Upper lobe of left lung (tissue), 6 donors: ENCODE data around the gene ARHGEF10L. TPM values are rescaled to one million over a fixed set of nuclear protein-coding genes. Genes with fewer than 3 reads are reported as not detected.

ENCODE experiments used
- ATAC-seq, 2 donors: fragments of 200-7000 bp; cut with Tn5 transposase; one replicate each; pipeline ENCODE4 v1.9.1; 2022; ENCODE audit warnings: mild to moderate bottlenecking in 2 of 2, moderate library complexity in 2 of 2; ENCODE audit not compliant: low FRiP score in 2 of 2
- DNase-seq, 2 donors: peaks; one replicate each; pipeline ENCODE4 v3.0.0-alpha.2; 2019 to 2020
- H3K27ac ChIP-seq, 4 donors: fragments of 200-600 bp; sonication (generic); one replicate each; pipeline ENCODE4 v1.5.1; 2016 to 2019
- H3K27me3 ChIP-seq, 4 donors: fragments of 200-600 bp; sonication (generic); one replicate each; pipeline ENCODE4 v1.5.1; 2017 to 2019
- H3K36me3 ChIP-seq, 4 donors: fragments of 200-600 bp; sonication (generic); one replicate each; pipeline ENCODE4 v1.5.1; 2016 to 2019
- H3K4me1 ChIP-seq, 4 donors: fragments of 200-600 bp; sonication (generic); one replicate each; pipeline ENCODE4 v1.5.1; 2018 to 2019
- H3K4me3 ChIP-seq, 4 donors: fragments of 200-600 bp; sonication (generic); one replicate each; pipeline ENCODE4 v1.5.1; 2017 to 2019; ENCODE audit warnings: mild to moderate bottlenecking in 2 of 4, moderate library complexity in 1 of 4
- H3K9me3 ChIP-seq, 4 donors: fragments of 200-600 bp; sonication (generic); one replicate each; pipeline ENCODE4 v1.5.1; 2018 to 2019
- CTCF ChIP-seq, 6 experiments: fragments of 450-650 bp in 4 of 6; fragments of 200-600 bp in 2 of 6; sonication (generic) in 2 of 6; IDR thresholded peaks; one replicate each; pipeline ENCODE4 v1.5.1; 2016 to 2019; ENCODE audit warnings: antibody characterized with exemption in 6 of 6
- EP300 ChIP-seq, 4 donors: sonication (generic); formaldehyde crosslinking; IDR thresholded peaks; one replicate each; pipeline ENCODE4 v1.5.1; 2017; ENCODE audit warnings: antibody characterized with exemption in 4 of 4, control low read depth in 2 of 4
- POLR2A ChIP-seq, 4 donors: fragments of 450-650 bp; IDR thresholded peaks; one replicate each; pipeline ENCODE4 v1.5.1; 2016 to 2017; ENCODE audit warnings: antibody characterized with exemption in 4 of 4, mild to moderate bottlenecking in 2 of 4
- POLR2AphosphoS5 ChIP-seq, 2 donors: sonication (generic); formaldehyde crosslinking; IDR thresholded peaks; one replicate each; pipeline ENCODE4 v1.5.1; 2017; ENCODE audit warnings: antibody characterized with exemption in 2 of 2
- WGBS, 2 donors: methylation state at CpG; one replicate each; pipeline ENCODE4 v1.1.5; 2017 to 2018; 5-methylcytosine and 5-hydroxymethylcytosine counted together
- total RNA-seq, 6 donors: library from RNA; depleted of rRNA in 4 of 6; stranded (reverse); fragments of >200 nt in 4 of 6; gene quantifications; one replicate each; pipeline versions ENCODE4 v1.1.0 to v1.2.1, GENCODE V29; 2016 to 2021
- donor health status: DM: no; HTN: no; CAD: no; lungs with moderate emphysema.
- donor health status: DM: no; HTN: yes; CAD: no; lungs with severe emphysema.

Gene ARHGEF10L
- total RNA-seq, 6 donors from 2014 or later, result 17.6 to 172 (median 50.0) TPM

GRCh38 chr1:17599291-17599953 is 59.9 kb downstream of the ARHGEF10L start:
- no peak for TF ChIP-seq POLR2A (IDR thresholded peaks at IDR 0.05)
- Histone ChIP-seq H3K36me3 (no peaks in the 10 kb centered on the region), H3K4me3 (no peak overlapping the region), H3K4me1 (peaks cover 0 to 32% (median 18%) of the 10 kb centered on the region in 4 donors), H3K27me3 (no peaks in the 10 kb centered on the region), H3K27ac (no peak overlapping the region), H3K9me3 (no peaks in the 10 kb centered on the region)
- DNase-seq (no peak), ATAC-seq (no peak)
- 83 to 88% methylated on average over 12 of the region's 12 CpGs for WGBS, 2 donors

- DNase-seq, result peak in 1 of 2 donors; percentile 59
- Histone ChIP-seq H3K36me3 (no peaks in the 10 kb centered on the region), H3K9me3 (no peaks in the 10 kb centered on the region), H3K27ac (no peak overlapping the region), H3K4me1 (peaks cover 0 to 32% (median 16%) of the 10 kb centered on the region in 4 donors), H3K4me3 (no peak overlapping the region), H3K27me3 (no peaks in the 10 kb centered on the region)
- ATAC-seq, result no peak
- 51 to 70% methylated on average over 5 of the region's 5 CpGs for WGBS, 2 donors
- TF ChIP-seq POLR2AphosphoS5 (IDR thresholded peaks at IDR 0.05) (no peak), POLR2A (IDR thresholded peaks at IDR 0.05) (no peak), CTCF (IDR thresholded peaks at IDR 0.05) (no peak), EP300 (IDR thresholded peaks at IDR 0.05) (no peak)
Observed at GRCh38 chr1:17599954-17600300, 60.4 kb downstream of the ARHGEF10L start.

- 70 to 72% methylated on average over 6 of the region's 6 CpGs for WGBS, 2 donors
- peak overlapping the region in 1 of 4 donors; percentile 13 for H3K27ac ChIP-seq
- ATAC-seq (no peak), DNase-seq (no peak)
- no peaks in the 10 kb centered on the region for H3K9me3 ChIP-seq
- H3K4me1 ChIP-seq, result peaks cover 0 to 32% (median 15%) of the 10 kb centered on the region in 4 donors
- H3K36me3 ChIP-seq, result no peaks in the 10 kb centered on the region
- no peak overlapping the region for H3K4me3 ChIP-seq
- no peaks in the 10 kb centered on the region for H3K27me3 ChIP-seq
- TF ChIP-seq EP300 (IDR thresholded peaks at IDR 0.05) (no peak), POLR2A (IDR thresholded peaks at IDR 0.05) (no peak), CTCF (IDR thresholded peaks at IDR 0.05) (no peak), POLR2AphosphoS5 (IDR thresholded peaks at IDR 0.05) (no peak)
Observed at GRCh38 chr1:17600321-17600720, 60.8 kb downstream of the ARHGEF10L start.

- no peak for ATAC-seq
- no peak for TF ChIP-seq POLR2AphosphoS5 (IDR thresholded peaks at IDR 0.05)
- TF ChIP-seq POLR2A (IDR thresholded peaks at IDR 0.05), result no peak
- TF ChIP-seq CTCF (IDR thresholded peaks at IDR 0.05), result no peak
- no peak for TF ChIP-seq EP300 (IDR thresholded peaks at IDR 0.05)
- Histone ChIP-seq H3K4me1 (peaks cover 0 to 32% (median 16%) of the 10 kb centered on the region in 4 donors), H3K27ac (no peak overlapping the region), H3K27me3 (no peaks in the 10 kb centered on the region), H3K36me3 (no peaks in the 10 kb centered on the region), H3K4me3 (no peak overlapping the region), H3K9me3 (no peaks in the 10 kb centered on the region)
- DNase-seq, result peak in 1 of 2 donors; percentile 66
- 90 to 93% methylated on average over 12 to 15 of the region's 17 CpGs for WGBS, 2 donors
Observed at GRCh38 chr1:17601643-17602382, 62.3 kb downstream of the ARHGEF10L start.

- H3K27me3 ChIP-seq, result no peaks in the 10 kb centered on the region
- H3K4me1 ChIP-seq, result peaks cover 0 to 21% (median 12%) of the 10 kb centered on the region in 4 donors
- DNase-seq, result no peak
- no peaks in the 10 kb centered on the region for H3K9me3 ChIP-seq
- no peak for TF ChIP-seq POLR2AphosphoS5 (IDR thresholded peaks at IDR 0.05)
- no peak for TF ChIP-seq CTCF (IDR thresholded peaks at IDR 0.05)
- TF ChIP-seq EP300 (IDR thresholded peaks at IDR 0.05), result no peak
- TF ChIP-seq POLR2A (IDR thresholded peaks at IDR 0.05), result no peak
- no peak overlapping the region for H3K27ac ChIP-seq
- H3K4me3 ChIP-seq, result no peak overlapping the region
- no peak for ATAC-seq
- H3K36me3 ChIP-seq, result no peaks in the 10 kb centered on the region
- 55 to 65% methylated on average over 15 to 25 of the region's 26 CpGs for WGBS, 2 donors
Observed at GRCh38 chr1:17603091-17603841, 63.8 kb downstream of the ARHGEF10L start.
